ENCODE results near the gene ARHGDIA. TPM values are rescaled to one million over a fixed set of nuclear protein-coding genes. Genes with fewer than 3 reads are reported as not detected.

ARHGDIA gene
- total and polyA plus RNA-seq, 2 of the 8 experiments (the other 6 are each of a cell fraction or from before 2014, with no cell fraction given): 62.4 to 217 TPM

- TF ChIP-seq ZNF274 (IDR thresholded peaks at IDR 0.05; ENCODE audit: borderline replicate concordance, extremely low read depth, low read length) (no peak), SIX5 (IDR thresholded peaks at IDR 0.05; ENCODE audit: low read depth, low read length) (no peak), CTCF (IDR thresholded peaks at IDR 0.05; ENCODE audit: control extremely low read depth in 1 of 3, insufficient read depth in 1 of 3, low read depth in 1 of 3, low read length in 3 of 3) (0 out of 4 replicates have a peak, but pooled peaks of 1 of the 3 experiments have one; percentile 1), SP4 (IDR thresholded peaks at IDR 0.05; ENCODE audit: low read length) (peak; percentile 72; the same call in 1 of the 2 replicates), HDAC2 (IDR thresholded peaks at IDR 0.05; ENCODE audit: borderline replicate concordance in 1 of 2, low read depth in 2 of 2, low read length in 2 of 2) (no peak), GTF2F1 (IDR thresholded peaks at IDR 0.05; ENCODE audit: borderline replicate concordance, low read depth, low read length) (no peak), USF2 (IDR thresholded peaks at IDR 0.05; ENCODE audit: low read length) (peak; percentile 90), TBP (IDR thresholded peaks at IDR 0.05; ENCODE audit: low read depth, low read length) (peak; percentile 73; the same call in 1 of the 2 replicates), SUZ12 (IDR thresholded peaks at IDR 0.05; ENCODE audit: low read length) (no peak), BRCA1 (IDR thresholded peaks at IDR 0.05; ENCODE audit: low read depth, low read length) (no peak), KDM1A (IDR thresholded peaks at IDR 0.05; ENCODE audit: borderline replicate concordance, low read length) (no peak), YY1 (IDR thresholded peaks at IDR 0.05; ENCODE audit: low read depth, low read length) (no peak), POU5F1 (IDR thresholded peaks at IDR 0.05; ENCODE audit: low read depth, low read length) (no peak), KDM4A (IDR thresholded peaks at IDR 0.05; ENCODE audit: low read depth, low read length, severe bottlenecking) (peak; percentile 8), SP1 (IDR thresholded peaks at IDR 0.05; ENCODE audit: low read depth, low read length) (no peak), SP2 (IDR thresholded peaks at IDR 0.05; ENCODE audit: low read length) (no peak), NANOG (IDR thresholded peaks at IDR 0.05; ENCODE audit: insufficient read depth, low read depth, low read length, poor library complexity, severe bottlenecking) (no peak), BCL11A (IDR thresholded peaks at IDR 0.05; ENCODE audit: low read depth in 2 of 2, low read length in 2 of 2) (no peak), POLR2AphosphoS5 (IDR thresholded peaks at IDR 0.05; ENCODE audit: low read depth, low read length) (peak; percentile 30; the same call in 1 of the 2 replicates), BACH1 (IDR thresholded peaks at IDR 0.05; ENCODE audit: low read length) (no peak), JUN (IDR thresholded peaks at IDR 0.05; ENCODE audit: low read depth, low read length) (no peak)
Observed at GRCh38 chr17:81833160-81833920, 37.8 kb downstream of the ARHGDIA start, which contains the start of gene MCRIP1 (continued).
